Spleen (tissue), 7 donors: ENCODE data around the gene UNC13C.

Experiments
- POLR2A ChIP-seq, 3 donors: fragments of 450-650 bp; IDR thresholded peaks; one replicate each; pipeline ENCODE4 v1.5.1; 2017; ENCODE audit warnings: antibody characterized with exemption in 3 of 3, mild to moderate bottlenecking in 1 of 3
- POLR2AphosphoS5 ChIP-seq, 3 donors: sonication (generic); formaldehyde crosslinking; IDR thresholded peaks; one replicate each; pipeline ENCODE4 v1.5.1; 2017; ENCODE audit warnings: antibody characterized with exemption in 3 of 3
- TF ChIP-seq, protein P1 (sequence below), 11 experiments: fragments of 200-600 bp in 7 of 11; fragments of 450-650 bp in 4 of 11; sonication (generic) in 4 of 11; IDR thresholded peaks in 8 of 11; conservative IDR thresholded peaks in 3 of 11; 1 replicate in 7 of 11; 2 replicates in 4 of 11; pipeline versions ENCODE4 v1.4.0 to v1.8.0; 2016 to 2021; ENCODE audit warnings: antibody characterized with exemption in 11 of 11, inconsistent platforms in 4 of 11, mild to moderate bottlenecking in 1 of 11
- donor health status: DM: no; HTN: no; CAD: no; lungs with moderate emphysema.
- donor health status: DM: no; HTN: no; CAD: no.
- donor health status: DM: no; HTN: no; CAD: no.

DNA sequence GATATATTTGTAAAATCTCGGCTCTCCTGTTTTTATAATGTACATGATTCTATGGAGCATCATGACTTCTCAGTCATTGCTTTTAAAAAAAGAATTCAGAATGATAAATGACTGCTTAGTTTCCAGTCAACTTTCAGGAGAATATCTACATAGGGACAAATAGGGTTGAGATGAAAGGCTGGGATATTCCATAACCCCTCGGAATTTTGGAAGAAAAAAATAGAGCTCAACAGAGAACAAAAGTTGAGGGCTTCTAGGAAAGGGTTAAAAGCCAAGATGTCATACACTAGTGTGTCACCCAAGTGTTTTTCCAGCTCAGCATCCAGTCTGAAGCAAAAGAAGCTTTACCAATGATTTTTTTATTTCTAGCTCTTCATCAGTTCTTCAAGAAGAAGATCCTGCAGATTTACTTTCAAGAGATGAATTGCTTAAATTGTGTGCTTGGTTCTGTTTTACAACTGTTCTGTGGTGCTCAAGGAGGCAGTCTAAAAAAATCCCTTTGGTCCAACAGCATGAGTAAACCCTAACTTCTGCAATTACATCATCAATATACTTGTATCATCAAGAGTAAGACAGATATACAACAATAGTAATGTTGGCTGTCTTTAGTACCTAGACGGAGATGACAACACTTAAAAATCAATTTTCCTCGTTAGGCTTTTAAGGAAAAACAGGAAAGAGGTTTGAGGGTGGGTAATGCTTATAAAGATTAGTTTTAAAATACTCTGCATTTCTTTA lies 979 bp downstream of the UNC13C start:
- TF ChIP-seq, protein P1, sequence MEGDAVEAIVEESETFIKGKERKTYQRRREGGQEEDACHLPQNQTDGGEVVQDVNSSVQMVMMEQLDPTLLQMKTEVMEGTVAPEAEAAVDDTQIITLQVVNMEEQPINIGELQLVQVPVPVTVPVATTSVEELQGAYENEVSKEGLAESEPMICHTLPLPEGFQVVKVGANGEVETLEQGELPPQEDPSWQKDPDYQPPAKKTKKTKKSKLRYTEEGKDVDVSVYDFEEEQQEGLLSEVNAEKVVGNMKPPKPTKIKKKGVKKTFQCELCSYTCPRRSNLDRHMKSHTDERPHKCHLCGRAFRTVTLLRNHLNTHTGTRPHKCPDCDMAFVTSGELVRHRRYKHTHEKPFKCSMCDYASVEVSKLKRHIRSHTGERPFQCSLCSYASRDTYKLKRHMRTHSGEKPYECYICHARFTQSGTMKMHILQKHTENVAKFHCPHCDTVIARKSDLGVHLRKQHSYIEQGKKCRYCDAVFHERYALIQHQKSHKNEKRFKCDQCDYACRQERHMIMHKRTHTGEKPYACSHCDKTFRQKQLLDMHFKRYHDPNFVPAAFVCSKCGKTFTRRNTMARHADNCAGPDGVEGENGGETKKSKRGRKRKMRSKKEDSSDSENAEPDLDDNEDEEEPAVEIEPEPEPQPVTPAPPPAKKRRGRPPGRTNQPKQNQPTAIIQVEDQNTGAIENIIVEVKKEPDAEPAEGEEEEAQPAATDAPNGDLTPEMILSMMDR (IDR thresholded peaks at IDR 0.05 in 8 of 11, conservative IDR thresholded peaks at IDR 0.05 in 3 of 11) = no peak
- no peak for TF ChIP-seq POLR2AphosphoS5 (IDR thresholded peaks at IDR 0.05)
- TF ChIP-seq POLR2A (IDR thresholded peaks at IDR 0.05) = no peak
